ENCODE measurements around the gene ONECUT3. TPM values are rescaled to one million over a fixed set of nuclear protein-coding genes. Genes with fewer than 3 reads are reported as not detected.

ONECUT3 gene
- total RNA-seq, 1 experiment from 2014 or later = not detected

- DNase-seq (ENCODE audit: low spot score) = no peak
Measured at GRCh38 chr19:1739960-1740629, 13.2 kb upstream of the ONECUT3 start.

GRCh38 chr19:1742989-1743696 lies 10.2 kb upstream of the ONECUT3 start:
- DNase-seq (ENCODE audit: low spot score) = no peak

- DNase-seq (ENCODE audit: low spot score) = no peak
Measured at GRCh38 chr19:1744133-1744665, 9.1 kb upstream of the ONECUT3 start.

GRCh38 chr19:1744822-1745563 lies 8.3 kb upstream of the ONECUT3 start:
- DNase-seq (ENCODE audit: low spot score) = no peak

- no peak for DNase-seq (ENCODE audit: low spot score)
Measured at GRCh38 chr19:1745589-1746031, 7.7 kb upstream of the ONECUT3 start.

GRCh38 chr19:1746401-1747284 lies 6.7 kb upstream of the ONECUT3 start:
- peak; percentile 57 for DNase-seq (ENCODE audit: low spot score)

GRCh38 chr19:1747285-1748114 lies 5.8 kb upstream of the ONECUT3 start:
- peak; percentile 92 for DNase-seq (ENCODE audit: low spot score)

- DNase-seq (ENCODE audit: low spot score) = no peak
Measured at GRCh38 chr19:1748115-1748872, 5.0 kb upstream of the ONECUT3 start.

- no peak for DNase-seq (ENCODE audit: low spot score)
Measured at GRCh38 chr19:1748873-1749341, 4.4 kb upstream of the ONECUT3 start.

- DNase-seq (ENCODE audit: low spot score) = no peak
Measured at GRCh38 chr19:1749373-1750342, 3.6 kb upstream of the ONECUT3 start.

GRCh38 chr19:1750343-1751021 lies 2.8 kb upstream of the ONECUT3 start:
- DNase-seq (ENCODE audit: low spot score) = no peak

GRCh38 chr19:1751367-1752008 lies 1.8 kb upstream of the ONECUT3 start:
- DNase-seq (ENCODE audit: low spot score) = no peak

- DNase-seq (ENCODE audit: low spot score) = no peak
Measured at GRCh38 chr19:1752009-1752756, 1.1 kb upstream of the ONECUT3 start.

- no peak for DNase-seq (ENCODE audit: low spot score)
Measured at GRCh38 chr19:1754018-1754635, 821 bp downstream of the ONECUT3 start.

- DNase-seq (ENCODE audit: low spot score) = no peak
Measured at GRCh38 chr19:1754636-1755466, 1.5 kb downstream of the ONECUT3 start.
